GM10847 (cell line): ENCODE measurements around the gene TM4SF18.

Experiments used
- POLR2A ChIP-seq: IDR thresholded peaks from 2 replicates; pipeline ENCODE4 v1.6.1; 2011; ENCODE audit not compliant: insufficient read length; ENCODE audit errors: extremely low read depth

The TM4SF18 gene

GRCh38 chr3:149371723-149372114 lies 38.3 kb upstream of the TM4SF18 start:
- TF ChIP-seq POLR2A = no peak

- TF ChIP-seq POLR2A = no peak
These were observed 37.7 kb upstream of the TM4SF18 start for GRCh38 chr3:149371001-149371722.

GRCh38 chr3:149369991-149370866 lies 36.8 kb upstream of the TM4SF18 start:
- TF ChIP-seq POLR2A = no peak

GRCh38 chr3:149368674-149369497 lies 35.5 kb upstream of the TM4SF18 start:
- no peak for TF ChIP-seq POLR2A

GRCh38 chr3:149368201-149368673 lies 34.8 kb upstream of the TM4SF18 start:
- TF ChIP-seq POLR2A = no peak

GRCh38 chr3:149366941-149367840 lies 33.8 kb upstream of the TM4SF18 start:
- TF ChIP-seq POLR2A = no peak

GRCh38 chr3:149366031-149366430 lies 32.6 kb upstream of the TM4SF18 start:
- TF ChIP-seq POLR2A = no peak

GRCh38 chr3:149364624-149365023 lies 31.2 kb upstream of the TM4SF18 start:
- TF ChIP-seq POLR2A = no peak

GRCh38 chr3:149363053-149363452 lies 29.6 kb upstream of the TM4SF18 start:
- TF ChIP-seq POLR2A = no peak

- no peak for TF ChIP-seq POLR2A
These were observed 28.9 kb upstream of the TM4SF18 start for GRCh38 chr3:149362366-149362765.

GRCh38 chr3:149356630-149357029 lies 23.2 kb upstream of the TM4SF18 start:
- TF ChIP-seq POLR2A = no peak

GRCh38 chr3:149356044-149356592 lies 22.7 kb upstream of the TM4SF18 start:
- no peak for TF ChIP-seq POLR2A

- TF ChIP-seq POLR2A = no peak
These were observed 20.2 kb upstream of the TM4SF18 start for GRCh38 chr3:149353581-149354184.

GRCh38 chr3:149352556-149352955 lies 19.1 kb upstream of the TM4SF18 start:
- no peak for TF ChIP-seq POLR2A
